ENCODE measurements around the gene STX16.
A peak's percentile ranks its signal among the peaks of the same experiment; 100 is the strongest.

STX16 gene

GRCh38 chr20:58650776-58651558 is at the start of gene STX16:
TSS of gene STX16 (plus strand) at chr20:58651283. CDS start at chr20:58652007, 724 bp downstream.
- peak; percentile 81 for DNase-seq (ENCODE audit: low read depth)

- DNase-seq (ENCODE audit: low read depth) = no peak
Measured at GRCh38 chr20:58602124-58602523, 49.0 kb upstream of the STX16 start.

- no peak for DNase-seq (ENCODE audit: low read depth)
Measured at GRCh38 chr20:58603721-58604120, 47.4 kb upstream of the STX16 start.

- DNase-seq (ENCODE audit: low read depth) = no peak
Measured at GRCh38 chr20:58604128-58604881, 46.8 kb upstream of the STX16 start.

GRCh38 chr20:58605292-58606065 is 45.6 kb upstream of the STX16 start:
- DNase-seq (ENCODE audit: low read depth) = no peak

- DNase-seq (ENCODE audit: low read depth) = no peak
Measured at GRCh38 chr20:58606184-58606583, 44.9 kb upstream of the STX16 start.

- no peak for DNase-seq (ENCODE audit: low read depth)
Measured at GRCh38 chr20:58608096-58608840, 42.8 kb upstream of the STX16 start.

- DNase-seq (ENCODE audit: low read depth) = no peak
Measured at GRCh38 chr20:58609026-58609425, 42.1 kb upstream of the STX16 start.

- no peak for DNase-seq (ENCODE audit: low read depth)
Measured at GRCh38 chr20:58610071-58610800, 40.8 kb upstream of the STX16 start.

GRCh38 chr20:58610811-58611210 is 40.3 kb upstream of the STX16 start:
- DNase-seq (ENCODE audit: low read depth) = no peak

- DNase-seq (ENCODE audit: low read depth) = no peak
Measured at GRCh38 chr20:58611236-58612030, 39.6 kb upstream of the STX16 start.

GRCh38 chr20:58612121-58612691 is 38.9 kb upstream of the STX16 start:
- no peak for DNase-seq (ENCODE audit: low read depth)

- DNase-seq (ENCODE audit: low read depth) = no peak
Measured at GRCh38 chr20:58613061-58613854, 37.8 kb upstream of the STX16 start.

GRCh38 chr20:58614366-58614765 is 36.7 kb upstream of the STX16 start:
- DNase-seq (ENCODE audit: low read depth) = no peak

- no peak for DNase-seq (ENCODE audit: low read depth)
Measured at GRCh38 chr20:58614984-58615760, 35.9 kb upstream of the STX16 start.

GRCh38 chr20:58616411-58616810 is 34.7 kb upstream of the STX16 start:
- no peak for DNase-seq (ENCODE audit: low read depth)

GRCh38 chr20:58617158-58617557 is 33.9 kb upstream of the STX16 start:
- DNase-seq (ENCODE audit: low read depth) = no peak

GRCh38 chr20:58618351-58619076 is 32.6 kb upstream of the STX16 start:
- no peak for DNase-seq (ENCODE audit: low read depth)

Measured in stimulated activated CD8-positive, alpha-beta memory T cell treated with anti-CD3 and anti-CD28 coated beads, Interleukin-4, amount 100 ng/mL, for 24 hours (primary cell).